Left colon (tissue), 2 donors: Measurements from ENCODE around the gene E2F1. TPM values are rescaled to one million over a fixed set of nuclear protein-coding genes. Genes with fewer than 3 reads are reported as not detected.

ENCODE experiments used
- ATAC-seq: fragments of 200-7000 bp; cut with Tn5 transposase; one replicate; pipeline ENCODE4 v1.9.1; 2020; ENCODE audit warnings: mild to moderate bottlenecking, moderate library complexity
- DNase-seq, 2 donors: peaks; one replicate each; pipeline ENCODE4 v3.0.0-alpha.2; 2020
- intact Hi-C, 2 donors: fragments of 100-400 bp; cut with DNase I in 1 of 2; cut with micrococcal nuclease in 1 of 2; formaldehyde crosslinking; loops; one replicate each; pipeline versions ENCODE4 v1.11.2 to v1.14.0; 2022; cut with DNase I, micrococcal nuclease
- total RNA-seq, 2 donors: library from RNA; stranded (reverse); fragmentation: NEBNext Ultra II Directional; extraction: Animal tissue kit (Norgen Biotek cat#: 25700); gene quantifications; one replicate each; pipeline ENCODE4 v1.2.1, GENCODE V29; 2021
- donor health status: DM: no; HTN: no; CAD: no.
- donor health status: DM: yes; HTN: yes; CAD: no.

E2F1 gene
- total RNA-seq, 2 donors from 2014 or later = 2.6 to 5.9 TPM

DNA sequence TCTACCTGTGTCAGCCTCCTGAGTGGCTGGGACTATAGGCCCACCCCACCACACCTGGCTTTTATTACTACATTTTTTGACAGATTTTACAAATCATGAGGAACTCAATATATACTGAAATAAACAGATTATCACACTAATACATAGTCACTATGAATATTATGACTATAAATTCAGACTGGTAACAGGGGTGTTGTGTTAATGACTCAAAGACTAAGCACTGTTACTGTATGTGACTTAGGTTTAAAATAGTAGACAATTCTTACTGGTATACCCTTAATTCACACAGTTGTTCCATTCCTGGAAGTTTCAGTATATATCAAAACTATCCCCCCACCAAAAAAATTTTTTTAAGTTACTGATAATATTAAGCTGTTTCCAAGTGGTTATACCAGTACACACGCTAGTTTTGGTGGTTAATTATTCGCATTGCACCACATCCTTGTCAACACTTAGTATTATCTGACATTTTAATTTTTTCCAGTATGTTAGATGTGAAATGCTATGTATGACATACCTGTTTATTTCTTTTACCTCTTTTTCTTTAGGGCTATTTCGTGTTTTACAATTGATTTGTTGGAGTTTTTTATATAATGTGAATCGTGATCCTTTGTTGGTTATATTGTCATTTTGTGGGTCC is 58.5 kb downstream of the E2F1 start:
- intact Hi-C loops = no loop called here
- DNase-seq (no peak), ATAC-seq (no peak)

DNA sequence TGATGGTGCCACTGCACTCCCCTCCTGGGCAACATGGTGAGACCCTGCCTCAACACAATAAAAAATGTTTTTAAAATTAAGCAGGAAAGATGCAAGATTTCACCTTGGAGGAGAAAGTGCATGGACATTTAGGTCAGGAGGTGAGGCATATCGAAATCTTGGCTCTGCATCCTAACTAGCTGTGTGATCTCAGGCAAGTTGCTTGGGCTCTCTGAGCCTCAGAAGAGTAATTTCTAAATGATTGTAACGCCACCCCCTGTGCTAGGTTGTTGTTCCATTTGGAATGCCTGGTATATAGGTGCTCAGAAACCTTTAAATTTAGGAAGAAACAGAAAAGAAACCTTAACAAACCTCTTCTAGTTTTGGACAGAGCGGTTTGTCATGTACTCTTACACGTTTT is 60.0 kb downstream of the E2F1 start:
- intact Hi-C loops = no loop called here
- no peak for DNase-seq
- ATAC-seq = no peak

Other genes starting within 250 kb of the E2F1 start
- gene SNTA1, start 242.6 kb downstream of the E2F1 start, total RNA-seq = 1 to 10 TPM; 4.0 to 8.3 TPM
- gene CBFA2T2, start 196.3 kb downstream of the E2F1 start, total RNA-seq = 10 to 100 TPM; 26.9 to 27.3 TPM
- not detected for gene C20orf144, start 24.1 kb downstream of the E2F1 start, total RNA-seq
- gene ACTL10, start 19.4 kb downstream of the E2F1 start, total RNA-seq = 1 to 10 TPM; 3.5 to 3.8 TPM
- 10 to 100 TPM; 38.5 to 54.1 TPM for gene NECAB3, start 12.0 kb downstream of the E2F1 start, total RNA-seq
- 10 to 100 TPM; 13.4 to 22.2 TPM for gene PXMP4, start 33.9 kb upstream of the E2F1 start, total RNA-seq
- 1 to 10 TPM; 4.2 to 4.9 TPM for gene ZNF341, start 45.6 kb upstream of the E2F1 start, total RNA-seq
- 100 to 1,000 TPM; 166 to 233 TPM for gene CHMP4B, start 125.0 kb upstream of the E2F1 start, total RNA-seq